NT2/D1 (cell line): Measurements from ENCODE around the gene DPM2.

Source experiments
- DNase-seq: peaks from one replicate; pipeline ENCODE4 v3.0.0-alpha.2; 2011; ENCODE audit warnings: low read depth, low spot score
- H3K27me3 ChIP-seq: 2 replicates; pipeline ENCODE4 v1.6.0; 2011; ENCODE audit warnings: mild to moderate bottlenecking; ENCODE audit not compliant: insufficient read length, insufficient read depth
- H3K36me3 ChIP-seq: 2 replicates; pipeline ENCODE4 v1.6.1; 2011; ENCODE audit warnings: mild to moderate bottlenecking, low read length, mixed read lengths; ENCODE audit not compliant: insufficient read depth, insufficient read length
- H3K4me1 ChIP-seq: 2 replicates; pipeline ENCODE4 v1.5.1; 2011; ENCODE audit not compliant: insufficient read depth, insufficient read length
- H3K4me3 ChIP-seq: 2 replicates; pipeline ENCODE4 v1.5.1; 2011; ENCODE audit warnings: low read depth; ENCODE audit not compliant: insufficient read length
- H3K9ac ChIP-seq: 2 replicates; pipeline ENCODE4 v1.6.0; 2011; ENCODE audit warnings: low read depth; ENCODE audit not compliant: insufficient read length
- H3K9me3 ChIP-seq: 2 replicates; pipeline ENCODE4 v1.5.1; 2011; ENCODE audit warnings: mild to moderate bottlenecking, low read length; ENCODE audit not compliant: insufficient read depth
- SUZ12 ChIP-seq: IDR thresholded peaks from 2 replicates; pipeline ENCODE4 v1.6.1; 2011; ENCODE audit not compliant: insufficient read length, insufficient read depth; ENCODE audit errors: extremely low read depth
- YY1 ChIP-seq: IDR thresholded peaks from 2 replicates; pipeline ENCODE4 v1.6.1; 2011; ENCODE audit not compliant: insufficient read length, insufficient read depth
- ZNF274 ChIP-seq: IDR thresholded peaks from 2 replicates; pipeline ENCODE4 v1.6.1; 2011; ENCODE audit warnings: mild to moderate bottlenecking, low read depth, low read length

The DPM2 gene

GRCh38 chr9:127971357-127972235 is 33.9 kb upstream of the DPM2 start:
- no peak overlapping the region for H3K4me3 ChIP-seq
- no peaks in the 10 kb centered on the region for H3K9me3 ChIP-seq
- TF ChIP-seq SUZ12 (no peak), YY1 (no peak), ZNF274 (no peak)
- DNase-seq: no peak
- peaks cover 23% of the 10 kb centered on the region for H3K36me3 ChIP-seq
- H3K27me3 ChIP-seq: no peaks in the 10 kb centered on the region
- H3K4me1 ChIP-seq: peaks cover 67% of the 10 kb centered on the region
- peak overlapping the region; percentile 63 for H3K9ac ChIP-seq

GRCh38 chr9:127970401-127971313 is 33.0 kb upstream of the DPM2 start:
- DNase-seq: no peak
- H3K4me3 ChIP-seq: no peak overlapping the region
- peaks cover 63% of the 10 kb centered on the region for H3K4me1 ChIP-seq
- no peak for TF ChIP-seq YY1
- no peaks in the 10 kb centered on the region for H3K27me3 ChIP-seq
- no peaks in the 10 kb centered on the region for H3K9me3 ChIP-seq
- peak overlapping the region; percentile 33 for H3K9ac ChIP-seq
- H3K36me3 ChIP-seq: peaks cover 14% of the 10 kb centered on the region

- H3K4me1 ChIP-seq: peaks cover 53% of the 10 kb centered on the region
- peaks cover 6% of the 10 kb centered on the region for H3K36me3 ChIP-seq
- no peaks in the 10 kb centered on the region for H3K9me3 ChIP-seq
- no peaks in the 10 kb centered on the region for H3K27me3 ChIP-seq
- TF ChIP-seq SUZ12: no peak
- TF ChIP-seq YY1: no peak
- no peak for TF ChIP-seq ZNF274
- no peak overlapping the region for H3K4me3 ChIP-seq
- no peak overlapping the region for H3K9ac ChIP-seq
- no peak for DNase-seq
Measured at GRCh38 chr9:127968700-127969383, 31.2 kb upstream of the DPM2 start.

GRCh38 chr9:127968042-127968441 is 30.4 kb upstream of the DPM2 start:
- H3K4me1 ChIP-seq: peaks cover 49% of the 10 kb centered on the region
- H3K36me3 ChIP-seq: peaks cover 11% of the 10 kb centered on the region
- H3K27me3 ChIP-seq: no peaks in the 10 kb centered on the region
- H3K9me3 ChIP-seq: no peaks in the 10 kb centered on the region
- H3K4me3 ChIP-seq: no peak overlapping the region
- H3K9ac ChIP-seq: no peak overlapping the region
- TF ChIP-seq SUZ12 (no peak), ZNF274 (no peak), YY1 (no peak)
- no peak for DNase-seq

GRCh38 chr9:127967151-127967809 is 29.6 kb upstream of the DPM2 start:
- DNase-seq: no peak
- Histone ChIP-seq H3K27me3 (no peaks in the 10 kb centered on the region), H3K9me3 (no peaks in the 10 kb centered on the region), H3K4me3 (no peak overlapping the region), H3K36me3 (peaks cover 14% of the 10 kb centered on the region), H3K4me1 (peaks cover 44% of the 10 kb centered on the region), H3K9ac (no peak overlapping the region)
- TF ChIP-seq YY1: no peak
- TF ChIP-seq ZNF274: no peak
- no peak for TF ChIP-seq SUZ12

GRCh38 chr9:127966416-127967150 is 28.9 kb upstream of the DPM2 start:
- Histone ChIP-seq H3K4me3 (no peak overlapping the region), H3K36me3 (peaks cover 21% of the 10 kb centered on the region), H3K9ac (no peak overlapping the region), H3K9me3 (no peaks in the 10 kb centered on the region), H3K27me3 (no peaks in the 10 kb centered on the region), H3K4me1 (peaks cover 42% of the 10 kb centered on the region)
- no peak for DNase-seq
- no peak for TF ChIP-seq SUZ12
- TF ChIP-seq ZNF274: no peak
- TF ChIP-seq YY1: no peak
